ENCODE results near the gene C1orf74.

Gene C1orf74

GRCh38 chr1:209778102-209778501, 6.3 kb downstream of the C1orf74 start:
- Histone ChIP-seq H3K4me1 (ENCODE audit: low read length) (peaks cover 35% of the 10 kb centered on the region), H3K27ac (ENCODE audit: low read length) (no peak overlapping the region), H2AFZ (ENCODE audit: low read depth, low read length) (no peak overlapping the region), H3K36me3 (replicated peaks; ENCODE audit: low read depth, low read length) (peaks cover 46% of the 10 kb centered on the region), H3K9me3 (ENCODE audit: insufficient read depth, low read length) (no peaks in the 10 kb centered on the region), H3K9ac (ENCODE audit: low read length) (no peak overlapping the region), H4K20me1 (ENCODE audit: insufficient read depth, low read length) (no peaks in the 10 kb centered on the region), H3K27me3 (ENCODE audit: low read depth, low read length) (no peaks in the 10 kb centered on the region), H3K79me2 (ENCODE audit: low read length) (peaks cover 7% of the 10 kb centered on the region), H3K4me3 (ENCODE audit: low read length) (no peak overlapping the region), H3K4me2 (ENCODE audit: low read length) (no peak overlapping the region)
- TF ChIP-seq EZH2phosphoT487 (IDR thresholded peaks at IDR 0.05; ENCODE audit: low read depth): no peak
- TF ChIP-seq, protein P1, sequence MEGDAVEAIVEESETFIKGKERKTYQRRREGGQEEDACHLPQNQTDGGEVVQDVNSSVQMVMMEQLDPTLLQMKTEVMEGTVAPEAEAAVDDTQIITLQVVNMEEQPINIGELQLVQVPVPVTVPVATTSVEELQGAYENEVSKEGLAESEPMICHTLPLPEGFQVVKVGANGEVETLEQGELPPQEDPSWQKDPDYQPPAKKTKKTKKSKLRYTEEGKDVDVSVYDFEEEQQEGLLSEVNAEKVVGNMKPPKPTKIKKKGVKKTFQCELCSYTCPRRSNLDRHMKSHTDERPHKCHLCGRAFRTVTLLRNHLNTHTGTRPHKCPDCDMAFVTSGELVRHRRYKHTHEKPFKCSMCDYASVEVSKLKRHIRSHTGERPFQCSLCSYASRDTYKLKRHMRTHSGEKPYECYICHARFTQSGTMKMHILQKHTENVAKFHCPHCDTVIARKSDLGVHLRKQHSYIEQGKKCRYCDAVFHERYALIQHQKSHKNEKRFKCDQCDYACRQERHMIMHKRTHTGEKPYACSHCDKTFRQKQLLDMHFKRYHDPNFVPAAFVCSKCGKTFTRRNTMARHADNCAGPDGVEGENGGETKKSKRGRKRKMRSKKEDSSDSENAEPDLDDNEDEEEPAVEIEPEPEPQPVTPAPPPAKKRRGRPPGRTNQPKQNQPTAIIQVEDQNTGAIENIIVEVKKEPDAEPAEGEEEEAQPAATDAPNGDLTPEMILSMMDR (IDR thresholded peaks at IDR 0.05; ENCODE audit: low read depth, low read length): no peak

GRCh38 chr1:209777587-209777986, 6.8 kb downstream of the C1orf74 start:
- H3K9me3 ChIP-seq (ENCODE audit: insufficient read depth, low read length): no peaks in the 10 kb centered on the region
- H3K4me3 ChIP-seq (ENCODE audit: low read length): no peak overlapping the region
- H3K4me2 ChIP-seq (ENCODE audit: low read length): no peak overlapping the region
- no peak overlapping the region for H3K27ac ChIP-seq (ENCODE audit: low read length)
- H3K9ac ChIP-seq (ENCODE audit: low read length): no peak overlapping the region
- H3K4me1 ChIP-seq (ENCODE audit: low read length): peaks cover 36% of the 10 kb centered on the region
- TF ChIP-seq, protein P1 (IDR thresholded peaks at IDR 0.05; ENCODE audit: low read depth, low read length): no peak
- no peaks in the 10 kb centered on the region for H3K27me3 ChIP-seq (ENCODE audit: low read depth, low read length)
- peaks cover 41% of the 10 kb centered on the region for H3K36me3 ChIP-seq (replicated peaks; ENCODE audit: low read depth, low read length)
- no peaks in the 10 kb centered on the region for H4K20me1 ChIP-seq (ENCODE audit: insufficient read depth, low read length)
- H2AFZ ChIP-seq (ENCODE audit: low read depth, low read length): no peak overlapping the region
- peaks cover 1% of the 10 kb centered on the region; the same call in 1 of the 2 replicates for H3K79me2 ChIP-seq (ENCODE audit: low read length)

- no peak for TF ChIP-seq EZH2phosphoT487 (IDR thresholded peaks at IDR 0.05; ENCODE audit: low read depth)
- TF ChIP-seq, protein P1 (IDR thresholded peaks at IDR 0.05; ENCODE audit: low read depth, low read length): no peak
Measured at GRCh38 chr1:209775678-209776077, 8.7 kb downstream of the C1orf74 start.

GRCh38 chr1:209774592-209774991, 9.8 kb downstream of the C1orf74 start:
- TF ChIP-seq, protein P1 (IDR thresholded peaks at IDR 0.05; ENCODE audit: low read depth, low read length): no peak
- TF ChIP-seq EZH2phosphoT487 (IDR thresholded peaks at IDR 0.05; ENCODE audit: low read depth): no peak
- H3K4me3 ChIP-seq (ENCODE audit: low read length): peak overlapping the region; percentile 38
- peak overlapping the region; percentile 73 for H3K4me2 ChIP-seq (ENCODE audit: low read length)
- no peak overlapping the region for H2AFZ ChIP-seq (ENCODE audit: low read depth, low read length)
- peak overlapping the region; percentile 71 for H3K27ac ChIP-seq (ENCODE audit: low read length)
- H3K36me3 ChIP-seq (replicated peaks; ENCODE audit: low read depth, low read length): peaks cover 21% of the 10 kb centered on the region
- no peaks in the 10 kb centered on the region for H4K20me1 ChIP-seq (ENCODE audit: insufficient read depth, low read length)
- peak overlapping the region; percentile 22; the same call in 1 of the 2 replicates for H3K9ac ChIP-seq (ENCODE audit: low read length)
- H3K27me3 ChIP-seq (ENCODE audit: low read depth, low read length): no peaks in the 10 kb centered on the region
- peaks cover 42% of the 10 kb centered on the region for H3K4me1 ChIP-seq (ENCODE audit: low read length)
- H3K79me2 ChIP-seq (ENCODE audit: low read length): no peaks in the 10 kb centered on the region
- no peaks in the 10 kb centered on the region for H3K9me3 ChIP-seq (ENCODE audit: insufficient read depth, low read length)

More at GRCh38 chr1:209775678-209776077, 8.7 kb downstream of the C1orf74 start:
- Histone ChIP-seq H3K27me3 (ENCODE audit: low read depth, low read length) (no peaks in the 10 kb centered on the region), H3K4me1 (ENCODE audit: low read length) (peaks cover 36% of the 10 kb centered on the region), H4K20me1 (ENCODE audit: insufficient read depth, low read length) (no peaks in the 10 kb centered on the region), H3K4me3 (ENCODE audit: low read length) (peak overlapping the region; percentile 38), H3K36me3 (replicated peaks; ENCODE audit: low read depth, low read length) (peaks cover 25% of the 10 kb centered on the region), H3K27ac (ENCODE audit: low read length) (peak overlapping the region; percentile 71), H2AFZ (ENCODE audit: low read depth, low read length) (no peak overlapping the region), H3K9me3 (ENCODE audit: insufficient read depth, low read length) (no peaks in the 10 kb centered on the region), H3K79me2 (ENCODE audit: low read length) (no peaks in the 10 kb centered on the region), H3K9ac (ENCODE audit: low read length) (peak overlapping the region; percentile 22; the same call in 1 of the 2 replicates), H3K4me2 (ENCODE audit: low read length) (peak overlapping the region; percentile 73)
